Neural crest cell (in vitro differentiated cells): ENCODE data around the gene RIMS3. TPM values are rescaled to one million over a fixed set of nuclear protein-coding genes. Genes with fewer than 3 reads are reported as not detected.

Experiments used
- DNase-seq: peaks from one replicate; pipeline ENCODE4 v3.0.0; 2021; ENCODE audit warnings: low read depth, mixed read lengths, low spot score
- H3K27ac Mint-ChIP-seq: one replicate; pipeline ENCODE4 v1.8.0; 2021; ENCODE audit warnings: mild to moderate bottlenecking, mixed read lengths; ENCODE audit not compliant: unreplicated experiment
- H3K27me3 Mint-ChIP-seq: 2 replicates; pipeline ENCODE4 v1.8.0; 2021; ENCODE audit warnings: low read depth, mild to moderate bottlenecking, mixed read lengths
- H3K36me3 Mint-ChIP-seq: 2 replicates; pipeline ENCODE4 v1.8.0; 2021; ENCODE audit warnings: low read depth, mild to moderate bottlenecking, mixed read lengths
- H3K4me1 Mint-ChIP-seq: 2 replicates; pipeline ENCODE4 v1.8.0; 2021; ENCODE audit warnings: mixed read lengths
- H3K4me3 Mint-ChIP-seq: one replicate; pipeline ENCODE4 v1.8.0; 2021; ENCODE audit warnings: mild to moderate bottlenecking, mixed read lengths
- H3K9me3 Mint-ChIP-seq: 2 replicates; pipeline ENCODE4 v1.8.0; 2021; ENCODE audit warnings: mixed read lengths
- total RNA-seq: library from RNA; stranded (reverse); gene quantifications from 2 replicates; pipeline ENCODE4 v1.2.1, GENCODE V29; 2021
- TF ChIP-seq, protein P1 (sequence below): fragments of 200-600 bp; sonication (generic); conservative IDR thresholded peaks from 2 replicates; pipeline ENCODE4 v1.5.0; 2021; ENCODE audit warnings: antibody characterized with exemption, mild to moderate bottlenecking

The RIMS3 gene
- total RNA-seq, 1 donor from 2014 or later = 22.4 TPM

DNA sequence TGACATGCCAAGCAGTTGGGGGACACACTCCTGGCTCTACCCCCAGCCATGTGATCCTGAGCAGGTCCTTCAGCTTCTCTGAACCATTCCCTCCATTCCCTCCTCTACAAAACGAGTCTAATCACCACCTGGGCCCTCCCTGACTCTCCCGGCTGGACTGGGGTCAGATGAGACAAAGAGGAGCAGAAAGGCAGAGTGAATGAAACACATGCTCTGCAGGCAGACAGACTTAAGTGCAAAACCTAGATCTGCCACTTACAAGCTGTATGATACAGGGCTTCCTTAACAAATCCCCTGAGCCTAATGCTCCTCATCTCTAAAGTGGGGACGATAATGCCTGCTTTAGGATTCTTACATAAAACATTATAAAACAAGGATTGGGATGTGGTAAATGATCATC lies 17.3 kb downstream of the RIMS3 start:
- DNase-seq = no peak
- Mint-ChIP-seq H3K4me3 (no peak overlapping the region), H3K27ac (no peak overlapping the region), H3K4me1 (peaks cover 34% of the 10 kb centered on the region), H3K27me3 (no peaks in the 10 kb centered on the region), H3K9me3 (no peaks in the 10 kb centered on the region), H3K36me3 (no peaks in the 10 kb centered on the region)
- TF ChIP-seq, protein P1, sequence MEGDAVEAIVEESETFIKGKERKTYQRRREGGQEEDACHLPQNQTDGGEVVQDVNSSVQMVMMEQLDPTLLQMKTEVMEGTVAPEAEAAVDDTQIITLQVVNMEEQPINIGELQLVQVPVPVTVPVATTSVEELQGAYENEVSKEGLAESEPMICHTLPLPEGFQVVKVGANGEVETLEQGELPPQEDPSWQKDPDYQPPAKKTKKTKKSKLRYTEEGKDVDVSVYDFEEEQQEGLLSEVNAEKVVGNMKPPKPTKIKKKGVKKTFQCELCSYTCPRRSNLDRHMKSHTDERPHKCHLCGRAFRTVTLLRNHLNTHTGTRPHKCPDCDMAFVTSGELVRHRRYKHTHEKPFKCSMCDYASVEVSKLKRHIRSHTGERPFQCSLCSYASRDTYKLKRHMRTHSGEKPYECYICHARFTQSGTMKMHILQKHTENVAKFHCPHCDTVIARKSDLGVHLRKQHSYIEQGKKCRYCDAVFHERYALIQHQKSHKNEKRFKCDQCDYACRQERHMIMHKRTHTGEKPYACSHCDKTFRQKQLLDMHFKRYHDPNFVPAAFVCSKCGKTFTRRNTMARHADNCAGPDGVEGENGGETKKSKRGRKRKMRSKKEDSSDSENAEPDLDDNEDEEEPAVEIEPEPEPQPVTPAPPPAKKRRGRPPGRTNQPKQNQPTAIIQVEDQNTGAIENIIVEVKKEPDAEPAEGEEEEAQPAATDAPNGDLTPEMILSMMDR = no peak

DNA sequence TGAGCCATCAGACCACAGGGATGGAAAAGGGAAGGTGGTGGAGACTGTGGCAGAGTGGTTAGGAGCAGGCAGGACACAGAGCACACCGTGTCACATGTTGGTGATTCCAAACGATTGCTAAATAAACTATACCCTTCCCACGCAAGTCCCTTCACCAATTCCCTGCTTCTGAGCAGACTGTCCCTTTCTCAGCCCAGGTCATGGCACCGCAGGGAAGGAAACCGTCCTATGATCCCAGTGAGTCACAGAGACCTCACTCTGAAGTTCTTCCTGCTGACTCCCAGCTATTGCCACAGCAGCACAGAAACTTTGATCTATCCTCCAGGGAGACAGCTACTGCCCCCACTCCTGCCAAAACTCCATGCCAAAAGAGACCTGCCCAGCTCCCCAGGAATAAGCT lies 19.2 kb downstream of the RIMS3 start:
- Mint-ChIP-seq H3K9me3 (no peaks in the 10 kb centered on the region), H3K27ac (peak overlapping the region; percentile 81), H3K4me3 (no peak overlapping the region), H3K36me3 (no peaks in the 10 kb centered on the region), H3K27me3 (no peaks in the 10 kb centered on the region), H3K4me1 (peaks cover 34% of the 10 kb centered on the region)
- TF ChIP-seq, protein P1 = no peak
- no peak for DNase-seq

DNA sequence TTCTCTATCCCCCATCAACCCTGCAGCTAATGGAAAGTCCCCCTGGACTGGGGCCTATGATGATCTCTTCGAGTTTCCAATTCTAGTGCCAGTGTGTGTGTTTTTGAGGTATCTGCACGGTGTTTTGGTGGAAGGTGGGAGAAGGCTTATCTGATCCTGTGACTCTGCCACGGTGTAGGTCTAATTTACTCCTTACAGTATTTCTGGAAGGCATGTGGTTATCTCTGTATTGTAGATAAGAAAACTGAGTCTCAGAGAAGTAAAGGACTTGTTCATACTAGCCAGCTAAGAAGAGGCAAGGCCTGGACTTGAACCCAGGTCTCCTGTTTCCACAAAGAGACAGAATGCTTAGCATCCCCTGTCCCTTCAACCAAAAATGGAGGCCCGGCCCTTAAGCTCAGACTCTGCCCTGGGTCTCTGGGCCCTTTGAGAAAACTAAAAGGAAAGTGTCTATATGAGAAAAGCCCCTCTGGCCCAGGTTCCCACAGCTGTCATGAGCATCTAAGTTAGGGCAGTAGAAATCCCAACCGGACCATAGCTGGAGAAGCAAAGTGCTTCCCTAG lies 20.3 kb downstream of the RIMS3 start:
- DNase-seq = no peak
- Mint-ChIP-seq H3K36me3 (no peaks in the 10 kb centered on the region), H3K27ac (peak overlapping the region; percentile 76), H3K4me1 (peaks cover 39% of the 10 kb centered on the region), H3K4me3 (no peak overlapping the region), H3K9me3 (no peaks in the 10 kb centered on the region), H3K27me3 (no peaks in the 10 kb centered on the region)
- TF ChIP-seq, protein P1 = no peak

DNA sequence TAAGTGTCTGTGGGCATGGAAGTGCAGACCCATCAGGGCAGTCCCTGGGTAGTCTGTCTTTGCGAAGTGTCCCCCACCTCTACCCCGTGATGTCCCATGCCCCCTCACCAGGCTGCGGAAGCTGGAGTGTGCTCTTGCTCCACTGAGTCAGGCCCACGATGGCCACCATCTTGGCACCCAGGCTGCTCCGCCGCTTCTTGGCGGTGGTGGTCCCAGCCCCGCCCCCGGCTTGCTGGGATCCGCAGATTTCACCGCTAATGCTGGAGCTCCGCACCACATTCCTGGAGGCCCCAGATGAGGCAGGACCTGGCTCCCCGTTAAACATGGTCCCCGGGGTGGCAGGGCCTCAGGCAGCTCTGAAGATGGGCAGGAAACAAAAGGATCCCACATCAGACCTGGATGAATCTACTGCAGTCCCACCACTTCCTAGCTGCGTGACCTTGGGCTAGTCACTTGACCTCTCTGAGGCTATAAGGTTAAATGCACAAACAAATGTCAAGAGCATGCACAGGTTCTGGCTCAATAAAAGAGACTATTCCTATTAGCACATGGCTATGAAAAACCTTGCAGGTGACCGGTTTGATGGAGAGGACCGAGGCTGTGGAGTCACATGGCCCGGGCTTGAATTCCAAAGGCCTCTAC lies 23.8 kb downstream of the RIMS3 start:
- Mint-ChIP-seq H3K9me3 (no peaks in the 10 kb centered on the region), H3K36me3 (no peaks in the 10 kb centered on the region), H3K4me1 (peaks cover 34% of the 10 kb centered on the region), H3K27ac (peak overlapping the region; percentile 19), H3K4me3 (no peak overlapping the region), H3K27me3 (no peaks in the 10 kb centered on the region)
- DNase-seq = no peak
- TF ChIP-seq, protein P1 = no peak

DNA sequence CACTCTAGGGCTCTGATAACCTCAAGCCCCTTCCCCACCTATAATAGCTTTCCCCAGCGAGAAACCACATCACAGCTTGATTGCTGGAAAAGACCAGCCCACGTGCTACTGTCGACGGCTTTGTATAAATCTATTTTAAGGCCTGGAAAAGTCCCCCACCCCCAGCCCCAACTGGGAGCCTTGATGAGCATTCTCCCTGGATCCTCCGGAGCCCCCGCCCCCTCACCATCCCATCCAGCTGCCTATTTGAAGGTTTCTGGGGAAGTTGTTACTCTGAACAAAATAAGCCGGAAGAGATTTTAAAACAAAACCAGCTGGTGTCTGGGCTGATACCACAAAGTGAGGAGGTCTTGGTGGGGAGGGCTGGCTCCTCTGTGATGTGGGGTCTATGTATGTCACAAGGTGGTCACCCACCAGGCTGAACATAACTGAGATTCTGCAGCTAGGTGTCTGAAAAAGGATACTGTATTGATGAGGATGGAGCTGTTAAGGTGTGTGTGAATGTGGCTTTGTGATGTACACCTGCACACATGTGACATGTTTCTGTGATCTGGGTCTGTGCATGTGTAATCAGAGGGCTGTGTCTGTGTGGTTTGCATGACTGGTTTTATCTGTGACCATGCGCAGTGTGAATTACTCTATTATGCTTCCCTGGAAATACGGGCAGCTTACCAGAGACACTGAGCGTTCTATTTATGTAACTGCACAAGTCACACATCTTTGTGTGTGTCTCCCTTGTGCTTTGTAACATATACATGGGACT lies 25.0 kb downstream of the RIMS3 start:
- H3K4me1 Mint-ChIP-seq = peaks cover 30% of the 10 kb centered on the region
- H3K4me3 Mint-ChIP-seq = no peak overlapping the region
- H3K9me3 Mint-ChIP-seq = no peaks in the 10 kb centered on the region
- no peak overlapping the region for H3K27ac Mint-ChIP-seq
- H3K36me3 Mint-ChIP-seq = peaks cover 3% of the 10 kb centered on the region
- DNase-seq = no peak
- TF ChIP-seq, protein P1 = no peak
- H3K27me3 Mint-ChIP-seq = no peaks in the 10 kb centered on the region
